WTC11 (cell line): Measurements from ENCODE around the gene CCDC137. TPM values are rescaled to one million over a fixed set of nuclear protein-coding genes. Genes with fewer than 3 reads are reported as not detected.

Experiments
- ATAC-seq: fragments of 200-7000 bp; cut with Tn5 transposase; 2 replicates; pipeline ENCODE4 v1.10.0; 2021; ENCODE audit warnings: mild to moderate bottlenecking, moderate library complexity
- CTCF ChIA-PET: fragments of 300-600 bp; sonication (Branson Sonifier 250); formaldehyde crosslinking; loops from one replicate; lab custom pipeline; 2021; ENCODE audit warnings: antibody characterized with exemption; lab: Charles Lee
- POLR2A ChIA-PET: fragments of 350-600 bp; sonication (Branson Sonifier 250); formaldehyde crosslinking; loops from one replicate; lab custom pipeline; 2021; ENCODE audit warnings: antibody characterized with exemption; lab: Charles Lee
- DNase-seq: peaks from one replicate; pipeline ENCODE4 v3.0.0; 2021; ENCODE audit warnings: low spot score
- H3K27ac Mint-ChIP-seq: 2 replicates; pipeline ENCODE4 v1.8.0; 2021; ENCODE audit warnings: mixed read lengths
- H3K27me3 Mint-ChIP-seq: 2 replicates; pipeline ENCODE4 v1.8.0; 2021; ENCODE audit warnings: low read depth, mild to moderate bottlenecking, moderate library complexity, mixed read lengths
- H3K36me3 Mint-ChIP-seq: 2 replicates; pipeline ENCODE4 v1.8.0; 2021; ENCODE audit warnings: mixed read lengths
- H3K4me1 Mint-ChIP-seq: 2 replicates; pipeline ENCODE4 v1.8.0; 2022; ENCODE audit warnings: mixed read lengths
- H3K4me3 Mint-ChIP-seq: 2 replicates; pipeline ENCODE4 v1.8.0; 2021; ENCODE audit warnings: mild to moderate bottlenecking, moderate library complexity, mixed read lengths
- H3K9me3 Mint-ChIP-seq: 2 replicates; pipeline ENCODE4 v1.8.0; 2021; ENCODE audit warnings: mixed read lengths
- ATF2 ChIP-seq: sonication (generic); formaldehyde crosslinking; IDR thresholded peaks from 2 replicates; pipeline ENCODE4 v1.8.1; 2022; ENCODE audit warnings: low read depth, missing genetic modification reagents, borderline replicate concordance
- ESRRA ChIP-seq: sonication (generic); formaldehyde crosslinking; IDR thresholded peaks from 2 replicates; pipeline ENCODE4 v1.8.1; 2022; ENCODE audit warnings: mild to moderate bottlenecking, missing genetic modification reagents, borderline replicate concordance
- ETV6 ChIP-seq: sonication (generic); formaldehyde crosslinking; IDR thresholded peaks from 2 replicates; pipeline ENCODE4 v1.8.1; 2022; ENCODE audit warnings: mild to moderate bottlenecking, missing genetic modification reagents
- FOXP1 ChIP-seq: sonication (generic); formaldehyde crosslinking; IDR thresholded peaks from 2 replicates; pipeline ENCODE4 v1.8.0; 2022; ENCODE audit warnings: missing genetic modification reagents, mild to moderate bottlenecking, moderate library complexity, borderline replicate concordance
- GABPB1 ChIP-seq: sonication (generic); formaldehyde crosslinking; IDR thresholded peaks from 2 replicates; pipeline ENCODE4 v1.8.1; 2023; ENCODE audit warnings: mild to moderate bottlenecking, missing genetic modification reagents
- IRF1 ChIP-seq: sonication (generic); formaldehyde crosslinking; IDR thresholded peaks from 2 replicates; pipeline ENCODE4 v1.8.0; 2023; ENCODE audit warnings: missing genetic modification reagents
- JUN ChIP-seq: sonication (generic); formaldehyde crosslinking; IDR thresholded peaks from 2 replicates; pipeline ENCODE4 v1.8.0; 2023; ENCODE audit warnings: mild to moderate bottlenecking, missing genetic modification reagents
- NR1H2 ChIP-seq: sonication (generic); formaldehyde crosslinking; IDR thresholded peaks from 2 replicates; pipeline ENCODE4 v1.9.0; 2021; ENCODE audit warnings: mild to moderate bottlenecking, moderate library complexity, missing genetic modification reagents
- USF1 ChIP-seq: sonication (generic); formaldehyde crosslinking; IDR thresholded peaks from 2 replicates; pipeline ENCODE4 v1.8.0; 2022; ENCODE audit warnings: mild to moderate bottlenecking, missing genetic modification reagents
- ZNF121 ChIP-seq: sonication (generic); formaldehyde crosslinking; IDR thresholded peaks from 2 replicates; pipeline ENCODE4 v1.8.0; 2023; ENCODE audit warnings: missing genetic modification reagents
- ZNF317 ChIP-seq: sonication (generic); formaldehyde crosslinking; IDR thresholded peaks from 2 replicates; pipeline ENCODE4 v1.8.1; 2023; ENCODE audit warnings: low read depth, mild to moderate bottlenecking, moderate library complexity, missing genetic modification reagents, borderline replicate concordance
- total RNA-seq: library from RNA; stranded (reverse); gene quantifications from 3 replicates; pipeline ENCODE4 v1.2.3, GENCODE V29; 2021
- TF ChIP-seq, protein P1 (sequence below): sonication (generic); formaldehyde crosslinking; IDR thresholded peaks from 2 replicates; pipeline ENCODE4 v1.8.0; 2022; ENCODE audit warnings: mild to moderate bottlenecking, missing genetic modification reagents
- TF ChIP-seq, protein P2 (sequence below): sonication (generic); formaldehyde crosslinking; IDR thresholded peaks from 2 replicates; pipeline ENCODE4 v1.8.1; 2023; ENCODE audit warnings: mild to moderate bottlenecking, moderate library complexity, missing genetic modification reagents
- TF ChIP-seq, protein P3 (sequence below): sonication (generic); formaldehyde crosslinking; IDR thresholded peaks from 2 replicates; pipeline ENCODE4 v1.8.0; 2022; ENCODE audit warnings: mild to moderate bottlenecking, missing genetic modification reagents
- TF ChIP-seq, protein P4 (sequence below): sonication (generic); formaldehyde crosslinking; IDR thresholded peaks from 2 replicates; pipeline ENCODE4 v1.8.0; 2022; ENCODE audit warnings: missing genetic modification reagents
- TF ChIP-seq, protein P5 (sequence below): sonication (generic); formaldehyde crosslinking; IDR thresholded peaks from 2 replicates; pipeline ENCODE4 v1.8.1; 2022; ENCODE audit warnings: mild to moderate bottlenecking, moderate library complexity, missing genetic modification reagents

CCDC137 gene
- total RNA-seq, 1 experiment from 2014 or later = 36.8 TPM

- ATAC-seq (peak; percentile 6), DNase-seq (no peak)
- Mint-ChIP-seq H3K9me3 (no peaks in the 10 kb centered on the region), H3K27ac (no peak overlapping the region), H3K4me1 (peaks cover 16% of the 10 kb centered on the region), H3K36me3 (no peaks in the 10 kb centered on the region), H3K27me3 (peaks cover 42% of the 10 kb centered on the region), H3K4me3 (peak overlapping the region; percentile 55)
- ChIA-PET CTCF (interaction anchor here (1.4 to 2.0 kb wide), 2 partner anchors 20 to 64 kb away, joined by 3 to 5 read pairs; no protein-coding TSS in a partner anchor), POLR2A (interaction anchor here (1.4 kb wide), 1 partner anchor 11 kb away, joined by 4 read pairs; the partner anchor contains the start of genes NPLOC4 and TSPAN10)
- TF ChIP-seq, protein P1, sequence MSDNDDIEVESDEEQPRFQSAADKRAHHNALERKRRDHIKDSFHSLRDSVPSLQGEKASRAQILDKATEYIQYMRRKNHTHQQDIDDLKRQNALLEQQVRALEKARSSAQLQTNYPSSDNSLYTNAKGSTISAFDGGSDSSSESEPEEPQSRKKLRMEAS (CRISPR knock-in tag) = peak; percentile 61; the same call in 1 of the 2 replicates
- TF ChIP-seq USF1 (CRISPR knock-in tag) = no peak
- TF ChIP-seq, protein P2, sequence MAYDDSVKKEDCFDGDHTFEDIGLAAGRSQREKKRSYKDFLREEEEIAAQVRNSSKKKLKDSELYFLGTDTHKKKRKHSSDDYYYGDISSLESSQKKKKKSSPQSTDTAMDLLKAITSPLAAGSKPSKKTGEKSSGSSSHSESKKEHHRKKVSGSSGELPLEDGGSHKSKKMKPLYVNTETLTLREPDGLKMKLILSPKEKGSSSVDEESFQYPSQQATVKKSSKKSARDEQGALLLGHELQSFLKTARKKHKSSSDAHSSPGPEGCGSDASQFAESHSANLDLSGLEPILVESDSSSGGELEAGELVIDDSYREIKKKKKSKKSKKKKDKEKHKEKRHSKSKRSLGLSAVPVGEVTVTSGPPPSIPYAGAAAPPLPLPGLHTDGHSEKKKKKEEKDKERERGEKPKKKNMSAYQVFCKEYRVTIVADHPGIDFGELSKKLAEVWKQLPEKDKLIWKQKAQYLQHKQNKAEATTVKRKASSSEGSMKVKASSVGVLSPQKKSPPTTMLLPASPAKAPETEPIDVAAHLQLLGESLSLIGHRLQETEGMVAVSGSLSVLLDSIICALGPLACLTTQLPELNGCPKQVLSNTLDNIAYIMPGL (CRISPR knock-in tag) = no peak
- 0 out of 2 replicates have a peak, but pooled peaks have one; percentile 52 for TF ChIP-seq ETV6 (CRISPR knock-in tag)
- TF ChIP-seq, protein P3, sequence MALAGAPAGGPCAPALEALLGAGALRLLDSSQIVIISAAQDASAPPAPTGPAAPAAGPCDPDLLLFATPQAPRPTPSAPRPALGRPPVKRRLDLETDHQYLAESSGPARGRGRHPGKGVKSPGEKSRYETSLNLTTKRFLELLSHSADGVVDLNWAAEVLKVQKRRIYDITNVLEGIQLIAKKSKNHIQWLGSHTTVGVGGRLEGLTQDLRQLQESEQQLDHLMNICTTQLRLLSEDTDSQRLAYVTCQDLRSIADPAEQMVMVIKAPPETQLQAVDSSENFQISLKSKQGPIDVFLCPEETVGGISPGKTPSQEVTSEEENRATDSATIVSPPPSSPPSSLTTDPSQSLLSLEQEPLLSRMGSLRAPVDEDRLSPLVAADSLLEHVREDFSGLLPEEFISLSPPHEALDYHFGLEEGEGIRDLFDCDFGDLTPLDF (CRISPR knock-in tag) = no peak
- TF ChIP-seq ATF2 (CRISPR knock-in tag) = no peak
- 0 out of 2 replicates have a peak, but pooled peaks have one; percentile 3 for TF ChIP-seq ZNF121 (CRISPR knock-in tag)
- TF ChIP-seq FOXP1 (CRISPR knock-in tag) = peak; percentile 50; the same call in 1 of the 2 replicates
- TF ChIP-seq, protein P4, sequence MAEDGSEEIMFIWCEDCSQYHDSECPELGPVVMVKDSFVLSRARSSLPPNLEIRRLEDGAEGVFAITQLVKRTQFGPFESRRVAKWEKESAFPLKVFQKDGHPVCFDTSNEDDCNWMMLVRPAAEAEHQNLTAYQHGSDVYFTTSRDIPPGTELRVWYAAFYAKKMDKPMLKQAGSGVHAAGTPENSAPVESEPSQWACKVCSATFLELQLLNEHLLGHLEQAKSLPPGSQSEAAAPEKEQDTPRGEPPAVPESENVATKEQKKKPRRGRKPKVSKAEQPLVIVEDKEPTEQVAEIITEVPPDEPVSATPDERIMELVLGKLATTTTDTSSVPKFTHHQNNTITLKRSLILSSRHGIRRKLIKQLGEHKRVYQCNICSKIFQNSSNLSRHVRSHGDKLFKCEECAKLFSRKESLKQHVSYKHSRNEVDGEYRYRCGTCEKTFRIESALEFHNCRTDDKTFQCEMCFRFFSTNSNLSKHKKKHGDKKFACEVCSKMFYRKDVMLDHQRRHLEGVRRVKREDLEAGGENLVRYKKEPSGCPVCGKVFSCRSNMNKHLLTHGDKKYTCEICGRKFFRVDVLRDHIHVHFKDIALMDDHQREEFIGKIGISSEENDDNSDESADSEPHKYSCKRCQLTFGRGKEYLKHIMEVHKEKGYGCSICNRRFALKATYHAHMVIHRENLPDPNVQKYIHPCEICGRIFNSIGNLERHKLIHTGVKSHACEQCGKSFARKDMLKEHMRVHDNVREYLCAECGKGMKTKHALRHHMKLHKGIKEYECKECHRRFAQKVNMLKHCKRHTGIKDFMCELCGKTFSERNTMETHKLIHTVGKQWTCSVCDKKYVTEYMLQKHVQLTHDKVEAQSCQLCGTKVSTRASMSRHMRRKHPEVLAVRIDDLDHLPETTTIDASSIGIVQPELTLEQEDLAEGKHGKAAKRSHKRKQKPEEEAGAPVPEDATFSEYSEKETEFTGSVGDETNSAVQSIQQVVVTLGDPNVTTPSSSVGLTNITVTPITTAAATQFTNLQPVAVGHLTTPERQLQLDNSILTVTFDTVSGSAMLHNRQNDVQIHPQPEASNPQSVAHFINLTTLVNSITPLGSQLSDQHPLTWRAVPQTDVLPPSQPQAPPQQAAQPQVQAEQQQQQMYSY (CRISPR knock-in tag) = 0 out of 2 replicates have a peak, but pooled peaks have one; percentile 27
- no peak for TF ChIP-seq ZNF317 (CRISPR knock-in tag)
- TF ChIP-seq NR1H2 (CRISPR knock-in tag) = no peak
Measured at GRCh38 chr17:81647640-81648012, 18.9 kb upstream of the CCDC137 start.

- POLR2A ChIA-PET = interaction anchor here (1.4 kb wide), 1 partner anchor 11 kb away, joined by 4 read pairs; the partner anchor contains the start of genes NPLOC4 and TSPAN10
- TF ChIP-seq FOXP1 (CRISPR knock-in tag) = 0 out of 2 replicates have a peak, but pooled peaks have one; percentile 22
- no peak for TF ChIP-seq GABPB1 (CRISPR knock-in tag)
- TF ChIP-seq JUN (CRISPR knock-in tag) = no peak
- TF ChIP-seq, protein P2 (CRISPR knock-in tag) = peak; percentile 16; the same call in 1 of the 2 replicates
- 0 out of 2 replicates have a peak, but pooled peaks have one; percentile 4 for TF ChIP-seq ESRRA
- TF ChIP-seq, protein P3 (CRISPR knock-in tag) = 0 out of 2 replicates have a peak, but pooled peaks have one; percentile 24
- TF ChIP-seq, protein P5, sequence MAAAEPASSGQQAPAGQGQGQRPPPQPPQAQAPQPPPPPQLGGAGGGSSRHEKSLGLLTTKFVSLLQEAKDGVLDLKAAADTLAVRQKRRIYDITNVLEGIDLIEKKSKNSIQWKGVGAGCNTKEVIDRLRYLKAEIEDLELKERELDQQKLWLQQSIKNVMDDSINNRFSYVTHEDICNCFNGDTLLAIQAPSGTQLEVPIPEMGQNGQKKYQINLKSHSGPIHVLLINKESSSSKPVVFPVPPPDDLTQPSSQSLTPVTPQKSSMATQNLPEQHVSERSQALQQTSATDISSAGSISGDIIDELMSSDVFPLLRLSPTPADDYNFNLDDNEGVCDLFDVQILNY = peak; percentile 61; the same call in 1 of the 2 replicates
- no peak for TF ChIP-seq IRF1
Measured at GRCh38 chr17:81648013-81648706, 18.4 kb upstream of the CCDC137 start.

More at GRCh38 chr17:81648013-81648706, 18.4 kb upstream of the CCDC137 start:
- peak; percentile 68 for ATAC-seq
- Mint-ChIP-seq H3K4me1 (peaks cover 18% of the 10 kb centered on the region), H3K9me3 (no peaks in the 10 kb centered on the region), H3K27ac (no peak overlapping the region), H3K27me3 (peaks cover 42% of the 10 kb centered on the region), H3K36me3 (no peaks in the 10 kb centered on the region), H3K4me3 (peak overlapping the region; percentile 61)
- DNase-seq = peak; percentile 61
- CTCF ChIA-PET = interaction anchor here (1.4 to 2.0 kb wide), 2 partner anchors 20 to 63 kb away, joined by 3 to 5 read pairs; no protein-coding TSS in a partner anchor
